Measurements from ENCODE around the gene FNDC3A.

FNDC3A gene

DNA sequence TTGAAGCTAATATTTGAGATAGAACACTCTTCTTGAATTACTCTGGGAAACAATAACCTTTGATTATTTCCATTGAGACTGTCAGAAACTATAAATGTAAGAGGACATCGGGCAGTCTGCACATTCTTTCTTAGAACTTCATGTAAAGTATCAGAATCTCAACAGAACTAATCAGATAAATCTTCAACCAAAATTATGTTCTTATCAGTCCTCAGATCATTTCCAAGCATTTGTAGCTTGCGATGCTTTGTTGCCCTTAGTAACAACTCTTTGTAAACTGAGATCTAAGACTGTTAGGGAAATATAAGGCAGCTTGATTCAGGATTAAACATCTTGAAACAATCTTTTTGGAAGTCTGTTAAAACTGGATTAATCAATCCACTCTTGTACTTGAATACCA, 70.3 kb downstream of the FNDC3A start:
- DNase-seq (ENCODE audit: low spot score) (no peak), ATAC-seq (ENCODE audit: low read depth) (no peak)
- Histone ChIP-seq H3K27ac (ENCODE audit: poor library complexity, severe bottlenecking) (no peak overlapping the region), H3K36me3 (ENCODE audit: low read depth) (no peaks in the 10 kb centered on the region), H3K27me3 (ENCODE audit: insufficient read depth, poor library complexity, severe bottlenecking) (no peaks in the 10 kb centered on the region), H3K9me3 (ENCODE audit: severe bottlenecking) (no peaks in the 10 kb centered on the region), H3K4me3 (ENCODE audit: severe bottlenecking) (no peak overlapping the region), H3K4me1 (ENCODE audit: insufficient read depth, poor library complexity, severe bottlenecking) (no peaks in the 10 kb centered on the region)
- TF ChIP-seq CTCF (IDR thresholded peaks at IDR 0.05; ENCODE audit: poor library complexity, severe bottlenecking), result no peak

DNA sequence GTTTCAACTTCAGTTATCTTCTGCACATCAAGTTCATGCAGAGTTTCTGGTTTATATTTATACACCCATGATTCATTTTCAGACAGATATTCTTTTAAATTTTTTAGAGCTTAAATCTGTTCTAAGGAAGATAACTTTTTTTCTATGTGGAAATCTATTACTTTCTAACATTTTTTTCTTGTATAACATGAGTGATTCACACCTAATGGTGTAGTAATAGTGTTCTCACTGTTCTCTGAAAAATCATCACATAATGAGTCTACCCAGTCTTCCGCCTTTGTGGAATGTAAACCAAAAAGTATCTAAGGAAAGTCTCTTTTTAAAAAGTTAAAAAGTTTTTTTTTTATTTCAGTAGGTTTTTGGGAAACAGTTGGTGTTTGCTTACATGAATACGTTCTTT, 70.8 kb downstream of the FNDC3A start:
- TF ChIP-seq CTCF (IDR thresholded peaks at IDR 0.05; ENCODE audit: poor library complexity, severe bottlenecking), result no peak
- H3K4me3 ChIP-seq (ENCODE audit: severe bottlenecking), result no peak overlapping the region
- ATAC-seq (ENCODE audit: low read depth) (no peak), DNase-seq (ENCODE audit: low spot score) (no peak)
- no peaks in the 10 kb centered on the region for H3K4me1 ChIP-seq (ENCODE audit: insufficient read depth, poor library complexity, severe bottlenecking)
- no peak overlapping the region for H3K27ac ChIP-seq (ENCODE audit: poor library complexity, severe bottlenecking)
- H3K36me3 ChIP-seq (ENCODE audit: low read depth), result no peaks in the 10 kb centered on the region
- no peaks in the 10 kb centered on the region for H3K27me3 ChIP-seq (ENCODE audit: insufficient read depth, poor library complexity, severe bottlenecking)
- H3K9me3 ChIP-seq (ENCODE audit: severe bottlenecking), result no peaks in the 10 kb centered on the region

DNA sequence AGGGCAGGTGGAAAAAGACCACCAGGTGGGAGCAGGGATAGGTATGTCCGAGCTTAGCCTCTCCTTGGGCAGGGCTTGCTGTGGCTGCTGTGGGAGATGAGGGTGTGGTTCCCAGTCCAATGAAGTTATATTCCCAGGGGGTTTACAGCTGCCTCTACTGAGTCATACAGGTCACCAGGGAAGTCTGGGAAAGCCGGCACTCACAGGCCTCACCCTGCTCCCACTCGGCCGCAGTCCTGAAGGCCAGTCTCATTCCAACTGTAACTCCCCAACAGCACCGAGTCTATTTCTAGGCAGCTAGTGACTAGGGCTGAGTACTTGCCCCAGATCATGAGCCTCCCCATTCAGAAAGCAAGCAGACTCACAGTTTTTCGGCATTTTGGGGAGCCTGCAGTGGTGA, 77.1 kb downstream of the FNDC3A start:
- ATAC-seq (ENCODE audit: low read depth), result 0 out of 3 replicates have a peak, but pooled peaks have one; percentile 19
- H3K36me3 ChIP-seq (ENCODE audit: low read depth), result no peaks in the 10 kb centered on the region

GRCh38 chr13:49053215-49053614, 77.5 kb downstream of the FNDC3A start:
- no peak for TF ChIP-seq CTCF (IDR thresholded peaks at IDR 0.05; ENCODE audit: poor library complexity, severe bottlenecking)
- H3K4me3 ChIP-seq (ENCODE audit: severe bottlenecking), result no peak overlapping the region
- ATAC-seq (ENCODE audit: low read depth), result peak; percentile 27; the same call in 1 of the 3 replicates

More for the DNA sequence above, 77.1 kb downstream of the FNDC3A start:
- Histone ChIP-seq H3K9me3 (ENCODE audit: severe bottlenecking) (no peaks in the 10 kb centered on the region), H3K27ac (ENCODE audit: poor library complexity, severe bottlenecking) (peak overlapping the region; percentile 15), H3K4me3 (ENCODE audit: severe bottlenecking) (no peak overlapping the region), H3K27me3 (ENCODE audit: insufficient read depth, poor library complexity, severe bottlenecking) (no peaks in the 10 kb centered on the region), H3K4me1 (ENCODE audit: insufficient read depth, poor library complexity, severe bottlenecking) (no peaks in the 10 kb centered on the region)
- DNase-seq (ENCODE audit: low spot score), result no peak
- no peak for TF ChIP-seq CTCF (IDR thresholded peaks at IDR 0.05; ENCODE audit: poor library complexity, severe bottlenecking)

GRCh38 chr13:49053906-49054305, 78.2 kb downstream of the FNDC3A start:
- Histone ChIP-seq H3K4me1 (ENCODE audit: insufficient read depth, poor library complexity, severe bottlenecking) (no peaks in the 10 kb centered on the region), H3K9me3 (ENCODE audit: severe bottlenecking) (no peaks in the 10 kb centered on the region), H3K27ac (ENCODE audit: poor library complexity, severe bottlenecking) (no peak overlapping the region), H3K36me3 (ENCODE audit: low read depth) (no peaks in the 10 kb centered on the region), H3K4me3 (ENCODE audit: severe bottlenecking) (no peak overlapping the region), H3K27me3 (ENCODE audit: insufficient read depth, poor library complexity, severe bottlenecking) (no peaks in the 10 kb centered on the region)
- DNase-seq (ENCODE audit: low spot score) (no peak), ATAC-seq (ENCODE audit: low read depth) (no peak)
- no peak for TF ChIP-seq CTCF (IDR thresholded peaks at IDR 0.05; ENCODE audit: poor library complexity, severe bottlenecking)

More at GRCh38 chr13:49053215-49053614, 77.5 kb downstream of the FNDC3A start:
- Histone ChIP-seq H3K27me3 (ENCODE audit: insufficient read depth, poor library complexity, severe bottlenecking) (no peaks in the 10 kb centered on the region), H3K9me3 (ENCODE audit: severe bottlenecking) (no peaks in the 10 kb centered on the region), H3K27ac (ENCODE audit: poor library complexity, severe bottlenecking) (peak overlapping the region; percentile 15), H3K36me3 (ENCODE audit: low read depth) (no peaks in the 10 kb centered on the region), H3K4me1 (ENCODE audit: insufficient read depth, poor library complexity, severe bottlenecking) (no peaks in the 10 kb centered on the region)
- DNase-seq (ENCODE audit: low spot score), result no peak

Measured in RWPE2 (cell line).